HG03520 (cell line): ENCODE data around the gene SEMA3A.
"Not testable (repeated sequence)": the region's sequence is repeated elsewhere in the genome, so short reads cannot be mapped to it uniquely, and the experiment has no call there.

Experiments used
- ATAC-seq: cut with Tn5 transposase; IDR thresholded peaks from one replicate; pipeline ENCODE4 v1.9.1; 2021; ENCODE audit warnings: mild to moderate bottlenecking, moderate library complexity; ENCODE audit not compliant: unreplicated experiment

Gene SEMA3A

GRCh38 chr7:84154991-84155781, 39.4 kb downstream of the SEMA3A start:
- no peak for ATAC-seq

- no peak for ATAC-seq
Observed at GRCh38 chr7:84152995-84153394, 41.6 kb downstream of the SEMA3A start.

DNA sequence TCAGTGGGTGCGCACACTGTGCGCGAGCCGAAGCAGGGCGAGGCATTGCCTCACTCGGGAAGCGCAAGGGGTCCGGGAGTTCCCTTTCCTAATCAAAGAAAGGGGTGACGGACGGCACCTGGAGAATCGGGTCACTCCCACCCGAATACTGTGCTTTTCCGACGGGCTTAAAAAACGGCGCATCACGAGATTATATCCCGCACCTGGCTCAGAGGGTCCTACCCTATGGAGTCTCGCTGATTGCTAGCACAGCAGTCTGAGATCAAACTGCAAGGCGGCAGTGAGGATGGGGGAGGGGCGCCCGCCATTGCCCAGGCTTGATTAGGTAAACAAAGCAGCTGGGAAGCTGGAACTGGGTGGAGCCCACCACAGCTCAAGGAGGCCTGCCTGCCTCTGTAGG, 44.2 kb downstream of the SEMA3A start:
- not testable (repeated sequence) for ATAC-seq

DNA sequence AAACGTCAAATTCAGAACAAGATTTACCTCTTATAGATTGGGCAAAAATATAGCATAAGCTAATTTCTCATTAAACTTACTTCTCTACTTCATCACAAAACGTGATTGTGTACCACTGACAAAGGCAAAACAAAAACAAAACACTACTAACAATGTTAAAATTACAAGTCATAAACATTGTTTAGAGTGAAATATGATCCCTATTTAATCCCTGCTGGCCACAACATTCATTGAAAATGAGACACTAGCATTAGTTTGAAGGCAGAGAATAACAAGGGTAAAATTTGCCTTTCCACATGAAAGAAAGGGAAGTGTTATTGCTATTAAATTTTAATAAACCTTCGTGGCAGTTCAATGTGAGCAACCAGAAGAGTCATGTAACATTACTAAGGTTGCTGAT, 45.0 kb downstream of the SEMA3A start:
- no peak for ATAC-seq

GRCh38 chr7:84145892-84146291, 48.7 kb downstream of the SEMA3A start:
- ATAC-seq = no peak

- no peak for ATAC-seq
Observed at GRCh38 chr7:84144935-84145334, 49.7 kb downstream of the SEMA3A start.

DNA sequence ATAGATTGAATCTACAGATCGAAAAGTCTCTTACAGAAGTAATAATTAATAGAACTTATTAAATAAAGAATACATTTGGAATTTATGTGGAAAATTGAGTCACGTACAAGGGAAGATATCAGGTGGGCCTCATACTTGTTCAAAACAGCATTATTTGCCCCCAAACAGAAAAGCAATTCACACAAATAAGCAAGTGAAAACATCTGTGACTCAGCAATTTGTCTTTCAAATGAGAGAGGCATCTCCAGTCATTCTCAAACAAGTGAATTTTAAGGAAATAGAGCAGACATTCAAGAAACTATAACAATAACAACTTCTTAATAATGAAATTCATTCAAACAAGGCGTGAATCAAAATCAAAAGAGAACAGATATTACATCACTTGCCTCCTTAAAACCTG, 50.1 kb downstream of the SEMA3A start:
- ATAC-seq = no peak

DNA sequence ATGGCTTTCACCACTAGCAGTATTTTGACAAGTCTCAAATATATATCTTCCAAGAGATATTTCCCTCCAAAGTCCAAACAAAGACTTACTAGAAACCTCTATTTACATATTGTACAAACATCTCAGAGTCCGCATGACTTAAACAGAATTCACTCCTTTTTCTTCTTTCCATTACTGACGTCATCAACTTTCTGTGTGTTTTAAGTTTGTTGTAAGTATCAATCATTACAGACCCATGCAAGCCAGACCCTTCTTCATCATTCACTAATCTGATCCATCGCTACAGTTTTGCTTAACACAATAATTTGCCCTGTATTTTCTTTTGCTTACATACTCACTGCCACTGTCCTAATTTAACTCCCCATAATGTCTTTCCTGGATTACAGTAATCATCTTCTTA, 51.9 kb downstream of the SEMA3A start:
- no peak for ATAC-seq

DNA sequence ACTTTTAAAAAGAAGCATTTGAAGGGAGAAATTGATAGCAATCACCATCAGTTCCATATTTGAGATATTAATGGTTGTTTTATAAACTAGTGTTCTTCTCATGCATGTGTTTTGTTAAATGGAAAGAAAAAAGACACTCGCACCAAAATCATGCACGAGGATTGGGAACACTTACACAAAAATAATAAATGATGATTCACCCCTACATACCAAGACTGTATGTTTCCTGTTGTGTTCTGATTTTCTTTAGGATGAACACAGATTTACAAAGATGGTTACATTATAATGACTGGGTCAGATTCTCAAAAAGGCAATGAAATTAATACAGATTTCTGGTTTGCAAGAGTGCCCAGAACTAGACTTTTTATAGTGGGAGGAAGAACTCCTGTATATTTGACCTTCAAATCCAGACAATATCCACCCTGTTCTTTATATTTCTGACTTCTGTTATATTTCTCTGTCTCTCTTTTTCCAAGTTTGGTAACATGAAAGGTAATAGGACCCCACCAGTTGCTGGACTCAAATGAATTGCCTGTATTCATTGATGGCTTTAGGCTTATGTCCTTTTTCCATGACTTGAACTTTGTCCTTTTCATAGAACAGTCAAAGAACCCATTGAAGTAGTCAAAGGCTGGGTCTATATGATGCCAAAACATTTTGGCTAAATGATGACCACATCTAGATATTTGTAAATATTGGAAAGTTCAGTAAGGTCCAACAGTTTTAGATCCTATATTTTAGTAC, 54.4 kb downstream of the SEMA3A start:
- ATAC-seq = no peak

GRCh38 chr7:84138411-84138810, 56.2 kb downstream of the SEMA3A start:
- no peak for ATAC-seq

DNA sequence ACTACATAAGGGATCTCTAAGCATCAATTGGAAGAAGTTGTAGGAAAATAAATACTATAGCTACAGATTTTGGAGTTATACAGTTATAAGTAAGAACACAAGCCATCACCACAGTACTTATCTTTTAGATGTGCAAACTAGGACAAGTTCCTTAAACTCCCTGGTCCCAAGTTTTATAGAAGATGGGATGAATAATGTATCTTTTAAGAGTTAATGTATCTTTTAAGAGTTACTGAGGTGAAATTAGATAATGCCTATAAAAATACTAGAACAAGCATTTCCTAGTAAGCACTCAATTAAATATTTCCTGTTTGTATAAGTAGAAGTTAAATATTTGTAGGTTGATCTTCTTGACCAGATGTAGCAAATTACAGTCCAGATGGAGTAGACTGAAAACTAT, 56.8 kb downstream of the SEMA3A start:
- no peak for ATAC-seq

- ATAC-seq = no peak
Observed at GRCh38 chr7:84136809-84137208, 57.8 kb downstream of the SEMA3A start.

DNA sequence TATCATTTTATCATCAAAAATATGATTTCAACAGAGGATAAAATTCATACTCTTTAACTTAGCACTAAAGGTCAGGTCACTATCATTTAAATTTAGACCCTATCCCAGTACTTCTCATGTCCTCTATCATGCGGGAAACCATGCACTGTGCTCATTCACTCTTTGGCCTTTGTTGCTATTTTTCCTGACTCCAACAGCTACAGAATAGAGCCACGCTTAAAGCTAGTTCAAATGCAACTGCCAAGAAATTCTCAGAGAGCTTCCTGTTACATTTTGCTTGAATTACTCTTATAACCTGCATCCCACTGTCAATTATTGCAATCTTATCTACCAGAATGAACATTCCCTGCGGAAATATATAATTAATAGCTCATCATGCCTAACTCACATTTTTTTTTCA, 58.3 kb downstream of the SEMA3A start:
- no peak for ATAC-seq

DNA sequence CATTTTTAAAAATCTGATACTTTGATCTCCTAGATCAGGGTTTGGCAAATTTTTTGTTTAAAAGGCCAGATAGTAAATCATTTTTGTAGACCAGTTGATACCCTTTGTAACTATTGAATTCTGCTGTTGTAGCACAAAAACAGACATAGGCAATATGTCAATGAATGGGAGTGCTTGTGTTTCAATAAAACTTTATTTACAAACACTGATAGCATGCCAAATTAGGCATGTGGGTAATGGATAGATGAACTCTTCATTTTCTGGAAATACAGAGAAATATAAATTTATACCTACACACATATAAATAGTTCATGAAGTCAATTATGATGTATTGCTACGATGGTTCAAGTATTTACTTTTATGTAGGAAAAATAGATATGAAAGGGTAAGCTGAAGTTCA, 60.4 kb downstream of the SEMA3A start:
- ATAC-seq = no peak

GRCh38 chr7:84125654-84126053, 68.9 kb downstream of the SEMA3A start:
- ATAC-seq = no peak

DNA sequence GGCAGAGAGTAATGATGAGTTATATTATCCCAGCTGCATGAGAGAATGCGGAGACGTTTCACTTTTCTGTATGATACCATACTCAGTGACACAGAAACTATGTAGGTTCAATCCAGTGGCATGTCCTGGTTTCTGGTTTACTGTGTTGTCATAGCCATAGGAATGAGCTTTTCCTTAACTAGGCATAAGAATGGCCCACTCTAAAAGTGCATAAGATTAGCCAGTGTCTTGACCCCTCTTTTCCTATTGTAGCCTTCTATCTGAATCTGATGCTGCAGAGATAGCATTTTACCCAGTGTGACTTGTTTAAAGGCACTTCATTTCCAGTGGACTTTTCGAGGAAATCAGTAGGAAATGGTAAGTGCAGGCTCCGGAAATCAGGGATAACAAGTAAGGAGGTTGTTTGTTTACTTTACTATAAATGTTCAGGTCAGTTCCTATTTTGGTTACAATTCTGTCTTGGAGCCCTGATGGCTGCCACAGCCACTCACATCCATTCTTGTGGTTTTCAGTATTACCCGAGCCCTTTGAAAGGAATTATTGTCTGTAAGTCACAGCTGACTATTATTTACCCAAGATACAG, 70.5 kb downstream of the SEMA3A start:
- ATAC-seq = no peak

GRCh38 chr7:84122582-84123360, 71.8 kb downstream of the SEMA3A start:
- no peak for ATAC-seq

DNA sequence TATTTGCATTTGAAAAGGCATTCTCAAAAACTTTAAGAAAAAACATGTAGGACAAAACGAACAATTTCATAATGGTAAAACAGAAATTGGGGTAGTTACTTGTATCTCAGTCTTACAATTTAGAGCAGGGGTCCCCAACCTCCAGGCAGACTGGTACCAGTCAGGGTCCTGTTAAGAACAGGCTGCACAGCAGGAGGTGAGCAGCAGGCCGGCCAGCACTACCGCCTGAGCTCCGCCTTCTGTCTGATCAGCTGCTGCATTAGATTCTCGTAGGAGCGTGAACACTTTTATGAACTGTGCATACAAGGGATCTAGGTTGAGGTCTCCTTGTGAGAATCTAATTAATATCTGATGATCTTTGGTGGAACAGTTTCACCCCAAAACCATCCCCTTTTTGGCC, 77.3 kb downstream of the SEMA3A start:
- ATAC-seq = no peak

DNA sequence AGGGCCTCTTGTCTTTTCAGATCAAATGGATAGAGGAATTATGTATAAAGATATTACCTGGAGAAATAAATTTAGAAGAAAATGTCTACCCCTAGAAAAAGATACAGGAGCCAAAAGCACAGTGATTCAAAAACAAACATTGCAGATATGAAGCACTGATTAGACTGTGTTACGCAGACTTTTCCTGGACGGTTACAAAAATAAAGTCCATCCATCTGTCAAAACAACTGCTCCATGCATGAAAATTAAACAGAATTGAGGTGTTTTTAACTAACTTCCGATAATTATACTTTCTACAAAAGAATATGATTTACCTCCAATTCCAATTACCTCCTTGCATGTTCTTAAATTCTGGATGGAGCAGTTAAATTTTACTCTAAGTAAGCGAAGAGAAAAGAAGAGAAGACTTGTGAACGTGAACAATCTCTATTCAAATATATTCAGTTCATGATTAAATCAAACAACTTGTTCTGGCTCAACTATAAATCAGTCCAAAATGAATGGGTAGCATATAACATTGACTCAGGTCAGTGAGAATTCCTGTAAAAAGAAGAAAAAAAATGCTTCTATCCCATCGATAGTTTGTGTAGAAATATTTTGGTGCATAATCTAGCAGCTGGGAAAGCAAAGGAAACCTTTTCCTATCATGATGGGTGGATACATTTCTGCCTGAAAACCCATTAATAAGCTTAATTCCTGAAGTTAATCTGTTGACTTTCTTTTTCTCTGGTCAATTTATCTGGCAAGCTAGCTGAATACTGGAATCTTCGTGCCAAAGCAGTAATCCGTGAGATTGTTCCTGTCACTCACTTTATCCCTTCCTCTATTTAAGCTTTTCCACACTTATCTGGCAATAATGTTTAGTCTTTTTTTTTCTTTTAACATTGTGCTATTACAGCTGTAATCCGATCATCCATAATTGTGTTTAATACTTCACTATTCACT, 80.4 kb downstream of the SEMA3A start:
- no peak for ATAC-seq

- no peak for ATAC-seq
Observed at GRCh38 chr7:84113286-84113685, 81.3 kb downstream of the SEMA3A start.
